OCI-LY3 (cell line): ENCODE data around the gene EGFLAM.

Experiments
- H2AFZ ChIP-seq: fragments of 200-600, 300-600 bp; shearing (Covaris generic); 2 replicates; pipeline ENCODE4 v1.6.0; 2014; ENCODE audit warnings: antibody characterized with exemption, low read depth, low read length
- H3K27ac ChIP-seq: fragments of 200-600, 300-600 bp; sonication (generic); 2 replicates; pipeline ENCODE4 v1.5.1; 2014; ENCODE audit warnings: mild to moderate bottlenecking, low read length, moderate library complexity, mixed read lengths
- H3K27me3 ChIP-seq: fragments of 200-600, 300-600 bp; sonication (generic); 2 replicates; pipeline ENCODE4 v1.6.1; 2014; ENCODE audit warnings: low read depth, low read length, mixed read lengths
- H3K36me3 ChIP-seq: fragments of 200-600, 300-600 bp; sonication (generic); replicated peaks from 2 replicates; pipeline ENCODE3; 2014; ENCODE audit warnings: low read depth, low read length, mixed read lengths
- H3K4me1 ChIP-seq: fragments of 300-600, 200-600 bp; sonication (generic); 2 replicates; pipeline ENCODE4 v1.6.1; 2014; ENCODE audit warnings: low read length, mixed read lengths
- H3K4me2 ChIP-seq: fragments of 200-600, 300-600 bp; sonication (generic); 2 replicates; pipeline ENCODE4 v1.6.1; 2014; ENCODE audit warnings: low read length, mixed read lengths
- H3K4me3 ChIP-seq: fragments of 300-600, 200-600 bp; sonication (generic); 2 replicates; pipeline ENCODE4 v1.5.1; 2014; ENCODE audit warnings: antibody characterized with exemption, mild to moderate bottlenecking, low read length, moderate library complexity
- H3K79me2 ChIP-seq: fragments of 300-600, 200-600 bp; shearing (Covaris generic); 2 replicates; pipeline ENCODE4 v1.6.1; 2014; ENCODE audit warnings: mild to moderate bottlenecking, low read length, mixed read lengths
- H3K9ac ChIP-seq: fragments of 300-600, 200-600 bp; shearing (Covaris generic); 2 replicates; pipeline ENCODE4 v1.6.0; 2014; ENCODE audit warnings: mild to moderate bottlenecking, low read length, moderate library complexity
- H3K9me3 ChIP-seq: fragments of 200-600, 300-600 bp; shearing (Covaris generic); 2 replicates; pipeline ENCODE4 v1.6.1; 2014; ENCODE audit warnings: low read length, mixed read lengths; ENCODE audit not compliant: insufficient read depth
- H4K20me1 ChIP-seq: fragments of 200-600, 300-600 bp; sonication (generic); 2 replicates; pipeline ENCODE4 v1.6.1; 2016; ENCODE audit warnings: low read length, mixed read lengths; ENCODE audit not compliant: insufficient read depth
- EZH2phosphoT487 ChIP-seq: fragments of 200-600 bp; shearing (Covaris generic); IDR thresholded peaks from 2 replicates; pipeline ENCODE4 v1.6.1; 2018; ENCODE audit warnings: antibody characterized with exemption, mixed run types, low read depth
- TF ChIP-seq, protein P1 (sequence below): fragments of 200-600, 300-600 bp; sonication (generic); IDR thresholded peaks from 2 replicates; pipeline ENCODE4 v1.5.1; 2014; ENCODE audit warnings: antibody characterized with exemption, low read length, low read depth

EGFLAM gene

DNA sequence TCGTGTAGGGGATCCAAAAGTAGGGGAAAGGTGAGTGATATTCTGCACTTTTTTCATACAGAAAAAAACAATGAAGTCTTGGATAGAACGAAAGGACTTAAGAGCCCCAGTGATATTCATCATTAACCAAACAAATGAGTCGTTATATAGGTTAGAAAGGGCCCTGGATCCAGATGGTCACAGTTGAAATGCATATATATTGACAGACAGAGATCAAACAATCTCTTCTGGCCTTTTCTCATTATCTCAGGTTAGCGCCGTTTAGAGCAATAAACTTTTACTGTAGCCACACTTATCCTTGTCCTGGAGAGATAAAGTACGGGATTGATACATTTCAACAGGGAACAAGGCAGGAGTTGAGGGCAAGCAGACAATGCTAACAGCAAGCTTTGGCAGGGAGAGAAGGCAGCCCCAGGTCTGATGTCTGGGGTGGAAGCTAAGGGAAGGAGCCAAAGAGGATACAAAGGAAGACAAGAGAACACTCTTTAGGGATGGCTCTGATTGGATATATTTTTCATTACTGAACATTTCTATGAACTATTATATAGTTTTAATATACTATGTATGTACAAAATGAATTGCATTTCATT, 221.1 kb downstream of the EGFLAM start:
- no peaks in the 10 kb centered on the region for H3K79me2 ChIP-seq
- no peak overlapping the region for H3K4me2 ChIP-seq

DNA sequence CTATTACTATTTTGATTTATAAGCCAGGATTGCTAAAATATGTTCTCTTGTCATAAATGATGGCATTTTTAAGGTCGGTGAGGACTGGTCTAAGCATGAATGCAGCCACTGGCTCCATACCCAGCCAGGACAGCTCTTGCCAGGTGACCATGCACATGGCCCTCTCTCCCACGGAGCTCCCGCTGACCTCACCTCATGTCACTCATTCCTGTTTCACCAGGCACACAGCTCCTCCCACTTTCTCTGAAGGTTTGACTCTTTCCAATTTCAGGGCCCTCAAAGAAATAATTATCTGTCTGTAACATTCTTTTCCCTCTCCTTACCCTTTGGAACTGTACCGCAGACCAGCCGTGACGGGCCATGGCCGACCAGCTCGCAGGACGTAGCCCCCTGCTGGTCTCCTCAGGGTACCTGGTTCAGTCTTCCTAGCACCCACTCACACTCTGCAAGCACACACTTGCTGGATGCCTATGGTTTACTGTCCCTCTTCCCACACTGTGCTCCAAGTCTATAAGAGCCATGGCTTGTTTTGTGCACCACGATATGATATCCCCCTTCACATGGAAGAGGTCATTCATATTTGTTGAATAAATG, 225.5 kb downstream of the EGFLAM start:
- no peak overlapping the region for H3K9ac ChIP-seq
- TF ChIP-seq, protein P1, sequence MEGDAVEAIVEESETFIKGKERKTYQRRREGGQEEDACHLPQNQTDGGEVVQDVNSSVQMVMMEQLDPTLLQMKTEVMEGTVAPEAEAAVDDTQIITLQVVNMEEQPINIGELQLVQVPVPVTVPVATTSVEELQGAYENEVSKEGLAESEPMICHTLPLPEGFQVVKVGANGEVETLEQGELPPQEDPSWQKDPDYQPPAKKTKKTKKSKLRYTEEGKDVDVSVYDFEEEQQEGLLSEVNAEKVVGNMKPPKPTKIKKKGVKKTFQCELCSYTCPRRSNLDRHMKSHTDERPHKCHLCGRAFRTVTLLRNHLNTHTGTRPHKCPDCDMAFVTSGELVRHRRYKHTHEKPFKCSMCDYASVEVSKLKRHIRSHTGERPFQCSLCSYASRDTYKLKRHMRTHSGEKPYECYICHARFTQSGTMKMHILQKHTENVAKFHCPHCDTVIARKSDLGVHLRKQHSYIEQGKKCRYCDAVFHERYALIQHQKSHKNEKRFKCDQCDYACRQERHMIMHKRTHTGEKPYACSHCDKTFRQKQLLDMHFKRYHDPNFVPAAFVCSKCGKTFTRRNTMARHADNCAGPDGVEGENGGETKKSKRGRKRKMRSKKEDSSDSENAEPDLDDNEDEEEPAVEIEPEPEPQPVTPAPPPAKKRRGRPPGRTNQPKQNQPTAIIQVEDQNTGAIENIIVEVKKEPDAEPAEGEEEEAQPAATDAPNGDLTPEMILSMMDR: no peak
- no peaks in the 10 kb centered on the region for H3K36me3 ChIP-seq
- no peak overlapping the region for H2AFZ ChIP-seq
- no peaks in the 10 kb centered on the region for H3K79me2 ChIP-seq
- H3K9me3 ChIP-seq: no peaks in the 10 kb centered on the region
- no peak overlapping the region for H3K4me3 ChIP-seq
- no peak overlapping the region for H3K4me2 ChIP-seq
- H3K27me3 ChIP-seq: peaks cover 22% of the 10 kb centered on the region
- H4K20me1 ChIP-seq: no peaks in the 10 kb centered on the region
- no peak overlapping the region for H3K27ac ChIP-seq
- H3K4me1 ChIP-seq: no peaks in the 10 kb centered on the region

More for the DNA sequence above, 221.1 kb downstream of the EGFLAM start:
- Histone ChIP-seq H3K4me1 (no peaks in the 10 kb centered on the region), H4K20me1 (no peaks in the 10 kb centered on the region), H3K36me3 (no peaks in the 10 kb centered on the region), H2AFZ (no peak overlapping the region), H3K9ac (no peak overlapping the region), H3K9me3 (no peaks in the 10 kb centered on the region), H3K4me3 (no peak overlapping the region), H3K27ac (no peak overlapping the region), H3K27me3 (peaks cover 38% of the 10 kb centered on the region)
- TF ChIP-seq, protein P1: no peak
- no peak for TF ChIP-seq EZH2phosphoT487

DNA sequence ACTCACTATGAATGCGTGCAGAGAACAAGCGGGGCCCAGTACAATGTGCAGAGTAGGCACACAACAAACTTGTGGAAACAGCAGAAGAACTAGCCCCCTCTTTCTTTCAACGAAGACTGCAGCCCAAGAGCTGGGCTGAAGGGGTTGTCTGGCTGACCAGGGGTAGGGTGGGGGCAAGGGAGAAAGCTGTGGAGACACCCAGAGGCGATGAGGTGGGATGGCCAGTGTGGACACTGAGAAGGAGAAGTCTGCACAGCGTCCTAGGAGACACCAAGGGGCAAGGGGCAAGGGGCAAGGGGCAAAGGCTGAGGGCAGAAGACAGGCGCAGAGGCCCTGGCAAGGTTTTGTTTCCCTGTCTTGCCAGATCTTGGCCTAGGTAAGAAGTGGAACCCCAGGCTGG, 235.8 kb downstream of the EGFLAM start:
- no peaks in the 10 kb centered on the region for H3K4me1 ChIP-seq
- no peaks in the 10 kb centered on the region for H3K79me2 ChIP-seq
- H3K36me3 ChIP-seq: no peaks in the 10 kb centered on the region
- no peaks in the 10 kb centered on the region for H3K9me3 ChIP-seq
- no peak overlapping the region for H3K9ac ChIP-seq
- no peak overlapping the region for H2AFZ ChIP-seq
- no peak overlapping the region for H3K4me2 ChIP-seq
- H3K27me3 ChIP-seq: peaks cover 11% of the 10 kb centered on the region; the same call in 1 of the 2 replicates
- no peaks in the 10 kb centered on the region for H4K20me1 ChIP-seq
- TF ChIP-seq, protein P1: no peak
- no peak for TF ChIP-seq EZH2phosphoT487
- H3K4me3 ChIP-seq: no peak overlapping the region
- H3K27ac ChIP-seq: no peak overlapping the region

DNA sequence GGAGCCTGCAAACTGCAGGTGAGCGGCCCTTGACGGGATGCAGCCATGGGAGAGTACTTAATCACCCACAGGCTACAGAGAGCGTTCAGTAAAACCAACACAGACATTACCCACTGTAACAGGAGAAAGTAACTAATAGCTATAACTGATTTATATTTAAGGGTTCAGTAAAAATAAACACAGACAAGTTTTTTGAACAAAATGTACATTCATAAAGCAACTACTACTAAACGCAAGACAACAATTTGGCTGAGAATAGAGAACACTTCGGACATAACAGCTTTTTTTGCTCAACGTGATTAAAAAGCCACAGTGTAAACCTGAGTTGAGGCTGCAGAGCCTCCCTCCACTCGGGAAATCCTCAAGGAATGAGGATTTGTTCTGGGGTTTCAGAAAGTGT, 236.4 kb downstream of the EGFLAM start:
- no peaks in the 10 kb centered on the region for H3K4me1 ChIP-seq
- H3K9ac ChIP-seq: no peak overlapping the region
- no peak overlapping the region for H3K4me2 ChIP-seq
- no peaks in the 10 kb centered on the region for H4K20me1 ChIP-seq
- TF ChIP-seq, protein P1: no peak
- TF ChIP-seq EZH2phosphoT487: no peak
- no peaks in the 10 kb centered on the region for H3K79me2 ChIP-seq
- no peaks in the 10 kb centered on the region for H3K9me3 ChIP-seq
- H3K27ac ChIP-seq: no peak overlapping the region
- H3K4me3 ChIP-seq: no peak overlapping the region
- H2AFZ ChIP-seq: no peak overlapping the region
- no peaks in the 10 kb centered on the region for H3K36me3 ChIP-seq
- peaks cover 11% of the 10 kb centered on the region; the same call in 1 of the 2 replicates for H3K27me3 ChIP-seq
